GM18508 (cell line): Measurements from ENCODE around the gene SLC35G2.
"Not testable (repeated sequence)": the region's sequence is repeated elsewhere in the genome, so short reads cannot be mapped to it uniquely, and the experiment has no call there.

ENCODE experiments used
- ATAC-seq: cut with Tn5 transposase; IDR thresholded peaks from one replicate; pipeline ENCODE4 v1.9.1; 2021; ENCODE audit warnings: moderate number of reproducible peaks; ENCODE audit not compliant: insufficient read depth, unreplicated experiment

Gene SLC35G2

DNA sequence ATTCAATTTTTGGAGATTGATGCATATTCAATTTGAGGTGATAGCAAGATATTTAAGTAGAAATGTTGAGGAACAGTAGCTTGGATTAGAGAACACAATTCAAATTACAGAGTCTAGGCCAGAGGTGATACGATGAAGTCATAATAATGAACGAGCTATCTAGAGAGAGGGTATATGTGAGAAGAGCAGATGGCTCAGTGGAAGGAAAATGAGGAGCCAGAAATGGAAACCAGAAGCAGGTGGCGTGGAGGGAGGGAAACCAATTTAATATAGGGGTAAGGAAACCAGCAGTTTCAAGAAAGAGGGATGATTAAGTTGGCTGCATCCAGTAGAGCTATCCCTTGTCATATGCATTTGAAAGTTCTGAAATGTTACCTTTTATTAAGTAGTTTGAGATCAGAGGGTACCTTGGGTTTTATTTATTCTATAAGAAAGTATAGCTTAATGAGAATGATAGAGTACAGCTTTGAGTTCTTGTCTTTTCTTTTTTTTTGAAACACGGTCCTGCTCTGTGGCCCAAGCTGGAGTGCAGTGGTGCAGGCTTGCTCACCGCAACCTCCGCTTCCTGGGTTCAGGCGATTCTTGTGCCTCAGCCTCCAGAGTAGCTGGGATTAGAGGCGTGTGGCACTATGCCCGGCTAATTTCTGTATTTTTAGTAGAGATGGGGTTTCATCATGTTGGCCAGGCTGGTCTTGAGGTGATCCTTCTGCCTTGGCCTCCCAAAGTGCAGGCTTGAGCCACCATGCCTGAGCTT is 65.2 kb downstream of the SLC35G2 start:
- ATAC-seq: no peak

DNA sequence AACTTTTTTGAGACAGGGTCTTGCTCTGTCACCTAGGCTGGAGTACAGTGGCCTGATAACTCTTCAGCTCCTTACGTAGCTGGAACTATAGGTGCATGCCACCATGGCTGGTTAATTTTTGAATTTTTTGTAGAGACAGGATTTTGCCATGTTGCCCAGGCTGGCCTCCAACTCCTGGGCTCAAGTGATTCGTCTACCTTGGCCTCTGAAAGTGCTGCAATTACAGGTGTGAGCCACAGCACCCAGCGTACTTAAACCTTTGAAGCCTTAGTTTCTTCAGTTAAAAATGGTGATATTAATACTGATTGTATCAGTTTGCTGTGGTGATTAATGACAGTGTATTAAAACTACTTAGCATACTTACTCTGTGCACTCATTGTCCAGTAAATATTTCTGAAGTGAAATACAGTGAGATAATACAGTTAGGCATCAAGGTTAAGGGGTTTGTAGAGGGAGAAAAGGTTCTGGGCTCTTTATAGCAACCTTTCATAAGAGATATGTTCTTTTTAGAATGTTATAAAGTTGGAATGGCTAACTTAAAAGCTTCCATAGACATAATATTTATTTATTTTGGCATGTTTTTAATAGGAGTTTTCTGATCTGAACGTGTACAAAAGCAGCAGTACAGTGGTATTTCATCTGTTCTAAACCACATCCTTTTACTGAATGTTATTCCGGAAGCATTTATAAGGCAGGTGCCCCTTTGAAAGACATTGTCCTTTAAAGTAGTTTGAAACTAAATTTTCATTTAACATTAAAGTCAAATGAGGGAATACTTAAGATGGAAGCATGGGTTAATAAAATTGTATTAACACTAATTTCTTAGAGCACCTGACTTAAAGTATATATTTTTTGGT is 66.7 kb downstream of the SLC35G2 start:
- ATAC-seq: no peak

DNA sequence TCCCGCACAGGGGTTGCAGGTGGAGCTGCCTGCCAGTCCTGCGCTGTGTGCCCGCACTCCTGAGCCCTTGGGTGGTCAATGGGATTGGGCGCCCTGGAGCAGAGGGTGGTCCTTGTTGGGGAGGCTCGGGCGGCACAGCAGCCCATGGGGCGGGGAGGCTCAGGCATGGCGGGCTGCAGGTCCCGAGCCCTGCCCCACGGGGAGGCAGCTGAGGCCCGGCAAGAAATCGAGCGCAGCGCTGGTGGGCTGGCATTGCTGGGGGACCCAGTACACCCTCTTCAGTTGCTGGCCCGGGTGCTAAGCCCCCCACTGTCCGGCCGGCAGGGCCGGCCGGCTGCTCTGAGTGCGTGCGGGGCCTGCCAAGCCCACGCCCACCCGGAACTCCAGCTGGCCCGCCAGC is 71.0 kb downstream of the SLC35G2 start:
- no peak for ATAC-seq

DNA sequence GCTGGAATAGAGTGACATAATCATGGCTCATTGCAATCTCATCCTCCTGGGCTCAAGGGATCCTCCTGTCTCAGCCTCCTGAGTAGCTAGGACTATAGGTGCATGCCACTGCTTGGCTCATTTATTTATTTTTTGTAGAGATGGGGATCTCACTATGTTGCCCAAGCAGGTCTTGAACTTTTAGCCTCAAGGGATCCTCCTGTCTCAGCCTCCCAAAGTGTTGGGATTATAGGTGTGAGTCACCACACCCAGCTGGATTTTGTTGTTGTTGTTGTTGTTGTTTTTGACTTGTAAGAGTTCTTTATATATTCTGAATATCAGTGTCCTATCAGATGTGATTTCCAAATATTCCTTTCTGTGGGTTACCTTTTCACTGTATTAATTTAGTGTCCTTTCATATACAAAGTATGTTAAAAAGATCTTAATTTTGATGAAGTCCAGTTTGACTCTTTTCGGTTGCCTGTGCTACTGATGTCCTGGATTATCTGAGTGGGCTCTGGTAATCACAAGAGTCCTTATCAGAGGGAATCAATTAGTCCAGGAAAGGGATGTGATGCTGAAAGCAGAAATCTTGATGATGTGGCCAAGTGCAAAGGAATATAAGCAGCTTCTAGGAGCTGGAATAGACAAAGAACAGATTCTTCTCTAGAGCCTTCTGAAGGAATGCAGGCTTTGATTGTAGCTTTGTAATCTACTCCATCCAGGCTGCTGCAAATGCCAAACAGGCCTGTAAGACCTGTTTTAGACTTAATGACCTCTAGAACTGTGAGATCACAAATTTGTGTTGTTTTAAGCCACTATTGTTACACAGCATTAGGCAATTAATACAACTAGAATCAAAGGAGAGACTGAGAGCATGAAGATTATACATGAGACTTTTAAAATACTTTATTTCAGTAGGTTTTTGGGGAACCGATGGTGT is 73.3 kb downstream of the SLC35G2 start:
- no peak for ATAC-seq

DNA sequence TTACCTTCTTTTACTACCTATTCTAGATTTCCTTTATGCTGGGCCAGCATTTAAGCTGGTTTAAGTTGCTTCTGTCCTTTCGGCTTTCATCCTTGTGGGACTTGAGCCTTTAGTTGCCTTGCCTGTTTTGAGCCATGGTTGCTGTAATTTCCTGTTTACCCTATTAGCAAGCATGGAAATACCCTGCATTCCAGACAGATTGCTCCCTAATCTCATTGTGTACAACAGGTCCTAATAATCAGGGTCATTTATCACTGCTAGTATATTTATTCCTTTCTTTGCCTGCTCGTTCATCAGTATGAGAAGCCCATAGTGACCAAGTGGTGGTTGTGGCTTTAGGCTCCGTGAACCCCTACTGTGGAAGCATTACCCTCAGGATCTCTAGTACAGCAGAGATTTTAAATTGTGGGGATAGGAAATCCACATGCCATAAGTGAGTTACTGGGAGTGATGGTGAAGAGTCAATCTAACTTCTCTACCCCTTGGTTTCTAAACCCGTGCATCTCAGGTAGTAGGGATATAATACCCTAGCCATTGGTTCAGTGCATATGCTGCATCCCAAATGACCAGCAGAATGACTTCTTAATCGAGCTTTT is 75.0 kb downstream of the SLC35G2 start:
- ATAC-seq: no peak

DNA sequence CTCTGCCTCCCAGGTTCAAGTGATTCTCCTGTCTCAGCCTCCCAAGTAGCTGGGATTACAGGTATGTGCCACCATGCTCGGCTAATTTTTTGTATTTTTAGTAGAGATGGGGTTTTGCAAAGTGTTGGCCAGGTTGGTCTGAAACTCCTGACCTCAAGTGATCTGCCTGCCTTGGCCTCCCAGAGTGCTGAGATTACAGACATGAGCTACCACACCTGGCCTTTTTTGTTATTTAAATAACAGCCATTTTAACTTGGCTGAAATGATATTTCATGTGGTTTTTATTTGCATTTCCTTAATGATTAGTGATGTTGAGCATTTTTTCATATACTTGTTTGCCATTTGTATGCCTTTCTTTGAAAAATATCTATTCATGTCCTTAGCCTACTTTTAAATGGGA is 78.2 kb downstream of the SLC35G2 start:
- ATAC-seq: not testable (repeated sequence)

DNA sequence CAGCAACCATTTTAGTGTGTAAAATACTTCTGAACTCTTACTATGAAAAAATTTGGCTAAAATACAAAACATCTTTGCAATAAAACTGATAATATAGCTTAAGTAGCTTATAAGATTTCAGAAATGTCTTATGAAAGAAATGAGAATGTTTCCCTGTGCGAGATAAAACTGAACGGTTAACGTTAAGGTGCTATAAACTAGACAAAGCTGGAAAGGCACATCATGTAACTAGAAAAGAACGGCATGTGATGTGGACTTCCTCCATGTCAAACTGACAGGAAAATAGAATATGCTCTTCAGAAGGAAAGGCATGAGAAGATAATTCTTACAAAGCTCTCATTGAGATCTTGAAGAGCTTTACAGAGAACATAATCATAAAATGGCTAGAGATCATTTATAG is 79.6 kb downstream of the SLC35G2 start:
- ATAC-seq: no peak

DNA sequence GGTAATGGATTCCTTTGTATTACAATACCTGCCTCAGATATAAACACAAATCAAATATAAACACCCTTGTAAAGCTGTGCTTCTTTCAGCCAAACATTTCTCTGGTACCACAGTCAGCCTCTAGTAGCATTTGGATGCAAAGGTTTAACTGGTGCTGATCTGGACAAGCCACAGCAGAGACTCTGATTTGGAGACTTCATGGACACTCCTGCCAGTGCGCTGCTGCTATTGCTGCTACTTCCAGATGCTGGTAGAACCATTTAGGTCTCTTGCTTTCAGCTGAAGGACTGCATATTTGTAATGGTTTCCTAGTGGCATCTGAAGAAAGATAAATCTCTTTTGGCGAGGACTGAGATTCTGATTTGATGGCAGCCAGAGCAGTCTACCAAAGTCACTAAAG is 80.0 kb downstream of the SLC35G2 start:
- ATAC-seq: no peak

DNA sequence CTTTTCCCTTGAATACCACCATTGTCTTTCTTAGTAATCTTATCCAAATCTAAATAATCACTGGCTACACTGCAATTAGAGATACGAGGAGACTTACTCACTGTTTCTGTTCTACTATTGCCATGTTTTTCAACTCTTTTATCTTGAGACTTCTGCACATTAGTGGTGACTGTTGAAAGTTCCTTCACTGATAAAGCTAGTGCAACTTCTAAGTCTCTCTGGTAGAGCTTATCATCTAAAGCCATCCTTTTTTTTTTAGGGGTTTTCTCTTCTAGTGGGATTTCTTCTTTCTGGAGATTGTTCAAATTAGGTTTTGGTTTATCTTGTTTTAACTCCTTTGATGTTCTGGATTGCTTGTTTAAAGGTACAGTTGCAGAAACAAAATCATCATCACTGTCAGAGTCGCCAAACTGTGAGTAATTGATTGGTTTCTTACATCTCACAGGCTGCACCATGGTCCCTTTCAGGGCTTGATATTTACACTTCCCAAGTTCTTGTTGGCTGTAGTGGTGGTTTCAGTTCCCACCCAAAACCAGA is 80.8 kb downstream of the SLC35G2 start:
- ATAC-seq: no peak

DNA sequence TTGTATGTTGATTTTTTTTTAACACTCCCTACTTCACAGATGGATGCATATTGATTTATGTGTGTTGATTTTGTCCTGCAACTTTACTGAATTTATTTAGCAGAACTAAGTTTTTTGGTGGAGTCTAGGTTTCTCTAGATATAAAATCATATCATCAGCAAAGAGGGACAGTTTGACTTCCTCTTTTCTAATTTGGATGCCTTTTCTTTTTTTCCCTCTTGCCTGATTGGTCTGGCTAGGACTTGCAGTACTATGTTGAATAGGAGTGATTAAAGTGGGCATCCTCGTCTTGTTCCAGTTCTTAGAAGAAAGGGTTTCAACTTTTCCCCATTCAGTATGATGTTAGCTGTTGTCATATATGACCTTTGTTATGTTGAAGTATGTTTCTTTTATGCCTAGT is 81.8 kb downstream of the SLC35G2 start:
- not testable (repeated sequence) for ATAC-seq

DNA sequence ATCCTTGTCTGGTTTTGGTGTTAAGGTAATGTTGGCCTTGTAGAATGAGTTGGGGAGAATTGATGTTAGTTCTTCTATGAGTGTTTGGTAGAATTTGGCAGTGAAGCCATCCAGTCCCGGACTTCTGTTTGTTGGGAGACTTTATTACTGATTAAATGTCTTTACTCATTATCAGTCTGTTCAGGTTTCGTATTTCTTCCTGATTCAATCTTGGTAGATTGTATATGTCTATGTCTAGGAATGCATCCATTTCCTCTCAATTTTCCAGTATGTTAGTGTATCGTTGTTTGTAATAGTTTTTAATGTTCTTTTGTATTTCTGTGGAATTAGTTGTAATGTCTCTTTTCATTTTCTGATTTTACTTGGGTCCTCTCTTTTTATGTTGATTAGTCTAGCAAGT is 82.5 kb downstream of the SLC35G2 start:
- no peak for ATAC-seq

DNA sequence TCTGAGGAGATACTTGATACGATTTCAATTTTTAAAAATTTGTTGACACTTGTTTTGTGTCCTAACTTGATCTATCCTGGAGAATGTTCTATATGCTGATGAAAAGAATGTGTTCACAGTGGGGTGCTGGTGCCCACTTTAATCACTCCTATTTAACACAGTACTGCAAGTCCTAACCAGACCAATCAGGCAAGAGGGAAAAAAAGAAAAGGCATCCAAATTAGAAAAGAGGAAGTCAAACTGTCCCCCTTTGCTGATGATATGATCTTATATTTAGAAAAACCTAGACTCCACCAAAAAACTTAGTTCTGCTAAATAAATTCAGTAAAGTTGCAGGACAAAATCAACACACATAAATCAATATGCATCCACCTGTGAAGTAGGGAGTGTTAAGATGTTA is 83.6 kb downstream of the SLC35G2 start:
- not testable (repeated sequence) for ATAC-seq

DNA sequence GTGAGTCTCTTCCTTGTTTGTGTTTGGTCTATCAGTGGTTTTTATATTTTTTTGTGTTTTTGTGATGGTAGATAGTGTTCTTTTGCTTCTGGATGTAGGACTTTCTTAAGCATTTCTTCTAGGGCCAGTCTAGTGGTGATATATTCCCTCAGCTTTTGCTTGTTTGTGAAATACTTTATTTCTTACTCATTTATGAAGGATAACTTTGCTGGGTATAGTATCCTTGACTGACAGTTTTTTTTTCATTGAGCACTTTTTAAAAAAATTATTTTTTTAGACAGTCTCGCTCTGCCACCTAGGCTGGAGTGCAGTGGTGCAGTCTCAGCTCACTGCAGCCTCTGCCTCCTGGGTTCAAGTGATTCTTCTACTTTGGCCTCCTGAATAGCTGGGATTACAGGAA is 85.0 kb downstream of the SLC35G2 start:
- ATAC-seq: no peak

DNA sequence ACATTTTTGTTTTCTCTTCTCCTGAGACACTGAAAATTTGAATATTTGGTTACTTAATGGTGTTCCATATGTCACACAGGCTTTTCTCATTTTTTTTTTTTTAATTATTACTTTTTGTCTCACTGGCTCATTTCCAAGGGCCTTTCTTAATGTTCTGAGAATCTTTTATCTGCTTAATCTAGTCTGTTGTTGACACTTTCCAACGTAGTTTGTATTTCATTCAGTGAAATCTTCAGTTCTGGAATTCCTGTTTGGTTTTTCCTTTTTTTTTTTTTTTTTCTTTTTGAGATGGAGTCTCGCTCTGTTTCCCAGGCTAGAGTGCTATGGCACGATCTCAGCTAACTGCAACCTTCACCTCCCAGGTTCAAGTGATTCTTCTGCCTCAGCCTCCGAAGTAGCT is 85.8 kb downstream of the SLC35G2 start:
- no peak for ATAC-seq
